GM10847 (cell line): ENCODE data around the gene PRICKLE2.

ENCODE experiments used
- POLR2A ChIP-seq: IDR thresholded peaks from 2 replicates; pipeline ENCODE4 v1.6.1; 2011; ENCODE audit not compliant: insufficient read length; ENCODE audit errors: extremely low read depth

The PRICKLE2 gene

DNA sequence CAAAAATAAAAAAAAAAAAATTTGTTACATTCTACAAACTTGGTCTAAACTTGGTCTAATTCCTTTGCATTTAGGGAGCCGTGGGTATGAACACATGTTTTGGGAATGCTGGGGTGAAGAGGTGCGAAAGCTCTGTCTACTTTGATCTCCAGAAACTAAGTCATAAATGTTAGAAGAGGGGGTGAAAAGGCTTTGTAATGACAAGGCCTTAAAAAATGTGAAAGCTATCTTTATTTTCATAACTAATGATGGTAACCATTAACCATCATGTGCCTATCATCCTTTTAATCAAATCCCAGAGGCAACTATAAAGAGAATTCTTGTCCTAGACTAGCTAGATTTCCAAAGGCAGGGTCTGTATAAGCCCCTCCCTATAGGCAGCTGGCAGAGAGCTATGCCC is 60.9 kb downstream of the PRICKLE2 start:
- TF ChIP-seq POLR2A: no peak

- no peak for TF ChIP-seq POLR2A
Observed at GRCh38 chr3:64163755-64164148, 61.5 kb downstream of the PRICKLE2 start.

GRCh38 chr3:64163019-64163754 is 62.1 kb downstream of the PRICKLE2 start:
- no peak for TF ChIP-seq POLR2A

- TF ChIP-seq POLR2A: no peak
Observed at GRCh38 chr3:64161481-64161952, 63.7 kb downstream of the PRICKLE2 start.

DNA sequence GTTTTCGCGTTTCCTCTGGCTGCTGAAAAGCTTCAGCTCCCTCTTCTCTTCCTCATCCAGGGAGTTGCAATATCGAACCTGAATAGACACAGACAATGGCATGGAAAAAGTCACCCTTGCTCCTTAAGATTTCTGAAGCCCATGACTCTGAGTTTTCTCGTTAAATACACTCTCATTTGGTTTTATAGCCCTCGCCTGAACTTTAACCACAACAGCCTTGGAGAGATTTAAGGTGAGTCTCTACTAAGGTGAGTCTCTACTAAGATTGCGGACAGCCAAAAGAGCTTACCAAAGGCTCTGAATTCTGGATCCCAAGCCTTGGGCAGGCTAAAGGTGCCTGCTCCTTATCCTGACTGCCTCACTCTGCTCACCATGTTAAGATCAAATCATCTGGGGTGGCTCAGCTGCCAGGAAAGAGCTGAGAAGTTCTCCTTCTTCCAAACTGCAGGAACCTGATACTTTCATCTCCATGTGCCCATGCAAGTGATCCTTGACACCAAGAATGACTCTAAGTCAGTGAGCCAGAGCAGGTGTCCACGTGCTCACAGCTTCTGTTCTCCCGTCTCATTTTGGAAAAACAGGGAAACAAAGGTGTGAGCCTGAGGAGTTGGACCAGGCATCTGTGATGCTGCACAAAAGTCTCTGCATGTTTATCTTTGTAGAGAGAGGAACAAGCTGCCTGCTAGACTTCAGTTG is 65.1 kb downstream of the PRICKLE2 start:
- no peak for TF ChIP-seq POLR2A

DNA sequence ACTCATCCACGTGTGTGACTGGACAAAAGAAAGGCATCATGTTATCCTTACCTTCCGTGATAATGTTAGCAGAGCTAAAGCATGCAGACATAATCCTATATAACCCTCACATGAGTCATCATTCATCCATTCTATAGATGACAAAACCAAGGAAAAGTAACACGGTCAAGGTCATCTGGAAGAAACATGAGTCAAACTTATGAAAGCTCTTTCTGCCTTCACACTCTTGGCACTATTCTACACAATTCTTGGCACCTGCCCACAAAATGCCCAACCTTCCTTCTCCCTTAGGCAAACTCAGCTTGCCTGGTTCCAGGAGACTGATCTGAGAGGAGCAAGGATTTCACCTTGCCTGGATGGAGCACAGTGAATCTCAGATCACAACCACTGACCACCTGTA is 66.9 kb downstream of the PRICKLE2 start:
- TF ChIP-seq POLR2A: no peak

- TF ChIP-seq POLR2A: no peak
Observed at GRCh38 chr3:64157150-64158035, 67.9 kb downstream of the PRICKLE2 start.

- TF ChIP-seq POLR2A: no peak
Observed at GRCh38 chr3:64155328-64155727, 69.9 kb downstream of the PRICKLE2 start.

- TF ChIP-seq POLR2A: no peak
Observed at GRCh38 chr3:64152676-64153466, 72.4 kb downstream of the PRICKLE2 start.

- TF ChIP-seq POLR2A: no peak
Observed at GRCh38 chr3:64152086-64152485, 73.2 kb downstream of the PRICKLE2 start.

- no peak for TF ChIP-seq POLR2A
Observed at GRCh38 chr3:64151342-64151871, 73.9 kb downstream of the PRICKLE2 start.

DNA sequence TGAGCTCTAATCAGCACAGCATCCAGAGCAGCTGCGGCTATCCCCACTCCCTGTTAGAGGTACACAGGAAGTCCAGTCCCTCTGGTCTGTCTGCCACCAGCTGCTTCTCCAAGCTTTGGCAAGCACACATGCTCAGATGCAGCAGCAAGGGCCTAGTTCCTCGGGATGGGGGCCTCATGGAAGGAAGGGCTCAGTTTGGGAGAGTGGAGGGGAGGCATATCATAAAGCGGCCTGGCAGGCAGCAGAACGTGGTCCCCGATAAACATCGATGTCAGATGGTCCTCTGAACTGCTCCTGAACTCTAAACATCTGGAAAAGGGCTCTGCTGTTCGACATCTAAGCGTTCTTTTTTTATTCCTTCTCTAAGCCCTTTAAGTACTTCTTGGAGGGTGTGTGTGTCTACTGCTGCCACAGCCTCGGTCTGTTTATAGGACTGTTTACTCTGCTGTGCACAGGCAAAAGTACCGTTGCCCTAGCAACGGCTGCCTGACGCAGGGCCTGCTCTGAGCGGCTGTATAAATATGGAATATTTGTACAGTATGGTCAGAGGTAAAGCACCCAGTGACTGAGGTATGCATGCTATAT is 74.6 kb downstream of the PRICKLE2 start:
- TF ChIP-seq POLR2A: no peak

DNA sequence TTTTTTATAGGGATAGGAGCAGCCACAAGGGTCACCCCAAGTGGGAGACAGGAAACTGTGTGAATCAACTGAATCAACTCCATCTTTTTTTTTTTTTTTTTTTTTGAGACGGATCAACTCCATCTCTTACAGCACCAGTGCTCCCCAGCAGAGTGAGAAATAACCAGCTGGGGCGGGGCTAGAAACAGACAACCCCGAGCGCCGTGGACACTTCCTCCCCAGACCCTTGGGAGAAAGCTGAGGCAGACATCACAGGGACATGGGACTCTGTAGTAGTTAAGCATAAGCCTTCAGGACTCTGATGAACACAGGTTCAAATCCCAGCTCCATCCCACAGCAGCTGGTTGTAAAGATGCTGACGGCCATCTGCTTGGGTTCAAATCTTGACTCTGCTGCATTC is 75.4 kb downstream of the PRICKLE2 start:
- TF ChIP-seq POLR2A: no peak

GRCh38 chr3:64148955-64149653 is 76.2 kb downstream of the PRICKLE2 start:
- TF ChIP-seq POLR2A: no peak
